ENCODE results near the gene PARD3B.

DNA sequence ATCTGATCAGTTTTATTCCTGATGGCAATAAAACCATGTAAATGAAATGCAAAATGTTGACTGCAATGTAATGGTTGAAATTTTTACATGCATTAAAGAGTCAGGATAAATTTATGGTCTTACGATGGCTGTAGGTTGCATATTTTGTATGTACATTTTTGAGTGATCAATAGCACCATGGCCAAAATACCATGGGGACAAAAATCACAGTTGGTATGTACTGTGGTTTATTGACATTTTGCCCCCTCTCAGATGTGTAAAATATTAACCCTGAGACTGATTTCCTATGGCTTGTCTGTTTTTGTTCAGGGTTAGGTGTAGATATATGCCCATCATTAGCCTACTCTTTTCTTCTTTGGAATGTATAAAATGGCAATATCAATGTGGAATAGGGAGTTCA, 138.1 kb downstream of the PARD3B start:
- no peak for TF ChIP-seq YY1 (IDR thresholded peaks at IDR 0.05; ENCODE audit: insufficient read depth, insufficient read length)
- no peak for TF ChIP-seq ZNF274 (IDR thresholded peaks at IDR 0.05; ENCODE audit: low read depth, low read length)
- TF ChIP-seq SUZ12 (IDR thresholded peaks at IDR 0.05; ENCODE audit: extremely low read depth, insufficient read depth, insufficient read length): no peak

Measured in NT2/D1 (cell line).